ENCODE results near the gene DPY30.
"Not testable (repeated sequence)": the region's sequence is repeated elsewhere in the genome, so short reads cannot be mapped to it uniquely, and the experiment has no call there.

DPY30 gene

GRCh38 chr2:32018789-32019482 is 20.7 kb downstream of the DPY30 start:
- H3K27ac Mint-ChIP-seq, result not testable (repeated sequence)

GRCh38 chr2:32012872-32013271 is 26.7 kb downstream of the DPY30 start:
- H3K4me1 Mint-ChIP-seq, result peaks cover 23% of the 10 kb centered on the region
- H3K4me3 Mint-ChIP-seq, result no peak overlapping the region
- peak overlapping the region; percentile 13 for H3K27ac Mint-ChIP-seq

More at GRCh38 chr2:32018789-32019482, 20.7 kb downstream of the DPY30 start:
- not testable (repeated sequence) for H3K4me3 Mint-ChIP-seq, H3K4me1 Mint-ChIP-seq, H3K27me3 Mint-ChIP-seq, H3K9me3 Mint-ChIP-seq, H3K36me3 Mint-ChIP-seq

GRCh38 chr2:32011485-32011960 is 28.1 kb downstream of the DPY30 start:
- Mint-ChIP-seq H3K27me3 (no peaks in the 10 kb centered on the region), H3K36me3 (peaks cover 8% of the 10 kb centered on the region), H3K27ac (peak overlapping the region; percentile 89), H3K9me3 (no peaks in the 10 kb centered on the region), H3K4me1 (peaks cover 35% of the 10 kb centered on the region), H3K4me3 (peak overlapping the region; percentile 91)

More at GRCh38 chr2:32012872-32013271, 26.7 kb downstream of the DPY30 start:
- no peaks in the 10 kb centered on the region for H3K27me3 Mint-ChIP-seq
- H3K36me3 Mint-ChIP-seq, result peaks cover 5% of the 10 kb centered on the region
- H3K9me3 Mint-ChIP-seq, result no peaks in the 10 kb centered on the region

- Mint-ChIP-seq H3K4me3 (peak within 1 kb of the TSS; percentile 91), H3K9me3 (no peaks in the 10 kb centered on the region), H3K36me3 (peaks cover 4% of the 10 kb centered on the region), H3K27me3 (no peaks in the 10 kb centered on the region), H3K27ac (peak within 1 kb of the TSS; percentile 89), H3K4me1 (peaks cover 41% of the 10 kb centered on the region)
Measured at GRCh38 chr2:32010670-32011484, 28.7 kb downstream of the DPY30 start, which contains the start of gene MEMO1. Gene MEMO1 (minus strand): TSS chr2:32011008. CDS start chr2:32010247, 761 bp downstream.

GRCh38 chr2:32010280-32010669 is 29.3 kb downstream of the DPY30 start:
- not testable (repeated sequence) for H3K27me3 Mint-ChIP-seq, H3K36me3 Mint-ChIP-seq, H3K4me3 Mint-ChIP-seq, H3K9me3 Mint-ChIP-seq, H3K27ac Mint-ChIP-seq
- peaks cover 47% of the 10 kb centered on the region for H3K4me1 Mint-ChIP-seq

- H3K27ac Mint-ChIP-seq, result peak overlapping the region; percentile 84
- H3K27me3 Mint-ChIP-seq, result no peaks in the 10 kb centered on the region
- H3K4me3 Mint-ChIP-seq, result peak overlapping the region; percentile 90
- H3K9me3 Mint-ChIP-seq, result no peaks in the 10 kb centered on the region
- peaks cover 53% of the 10 kb centered on the region for H3K4me1 Mint-ChIP-seq
- H3K36me3 Mint-ChIP-seq, result peaks cover 4% of the 10 kb centered on the region
Measured at GRCh38 chr2:32009516-32010256, 29.9 kb downstream of the DPY30 start.

GRCh38 chr2:32008805-32009515 is 30.6 kb downstream of the DPY30 start:
- no peaks in the 10 kb centered on the region for H3K9me3 Mint-ChIP-seq
- peaks cover 4% of the 10 kb centered on the region for H3K36me3 Mint-ChIP-seq
- peak overlapping the region; percentile 84 for H3K27ac Mint-ChIP-seq
- H3K27me3 Mint-ChIP-seq, result no peaks in the 10 kb centered on the region
- H3K4me3 Mint-ChIP-seq, result peak overlapping the region; percentile 90
- H3K4me1 Mint-ChIP-seq, result peaks cover 60% of the 10 kb centered on the region

- peaks cover 4% of the 10 kb centered on the region for H3K36me3 Mint-ChIP-seq
- H3K4me3 Mint-ChIP-seq, result peak overlapping the region; percentile 19
- no peaks in the 10 kb centered on the region for H3K27me3 Mint-ChIP-seq
- peaks cover 71% of the 10 kb centered on the region for H3K4me1 Mint-ChIP-seq
- H3K27ac Mint-ChIP-seq, result no peak overlapping the region
- H3K9me3 Mint-ChIP-seq, result no peaks in the 10 kb centered on the region
Measured at GRCh38 chr2:32007121-32007391, 32.5 kb downstream of the DPY30 start.

- peaks cover 4% of the 10 kb centered on the region for H3K36me3 Mint-ChIP-seq
- H3K27me3 Mint-ChIP-seq, result no peaks in the 10 kb centered on the region
- H3K4me3 Mint-ChIP-seq, result peak overlapping the region; percentile 15
- no peaks in the 10 kb centered on the region for H3K9me3 Mint-ChIP-seq
- no peak overlapping the region for H3K27ac Mint-ChIP-seq
- H3K4me1 Mint-ChIP-seq, result peaks cover 69% of the 10 kb centered on the region
Measured at GRCh38 chr2:32005371-32005976, 34.1 kb downstream of the DPY30 start.

GRCh38 chr2:32003791-32004190 is 35.8 kb downstream of the DPY30 start:
- no peaks in the 10 kb centered on the region for H3K9me3 Mint-ChIP-seq
- no peak overlapping the region for H3K4me3 Mint-ChIP-seq
- no peaks in the 10 kb centered on the region for H3K27me3 Mint-ChIP-seq
- H3K36me3 Mint-ChIP-seq, result peaks cover 10% of the 10 kb centered on the region
- H3K4me1 Mint-ChIP-seq, result peaks cover 78% of the 10 kb centered on the region
- H3K27ac Mint-ChIP-seq, result no peak overlapping the region

GRCh38 chr2:32002406-32002805 is 37.2 kb downstream of the DPY30 start:
- Mint-ChIP-seq H3K27me3 (no peaks in the 10 kb centered on the region), H3K4me1 (peaks cover 78% of the 10 kb centered on the region)

GRCh38 chr2:31999438-31999837 is 40.2 kb downstream of the DPY30 start:
- no peaks in the 10 kb centered on the region for H3K27me3 Mint-ChIP-seq
- H3K27ac Mint-ChIP-seq, result no peak overlapping the region
- no peak overlapping the region for H3K4me3 Mint-ChIP-seq
- peaks cover 12% of the 10 kb centered on the region for H3K36me3 Mint-ChIP-seq
- H3K4me1 Mint-ChIP-seq, result peaks cover 71% of the 10 kb centered on the region
- no peaks in the 10 kb centered on the region for H3K9me3 Mint-ChIP-seq

More at GRCh38 chr2:32002406-32002805, 37.2 kb downstream of the DPY30 start:
- Mint-ChIP-seq H3K4me3 (no peak overlapping the region), H3K27ac (no peak overlapping the region), H3K9me3 (no peaks in the 10 kb centered on the region), H3K36me3 (peaks cover 13% of the 10 kb centered on the region)

GRCh38 chr2:31998731-31999383 is 40.7 kb downstream of the DPY30 start:
- Mint-ChIP-seq H3K4me3 (peak overlapping the region; percentile 4), H3K36me3 (peaks cover 12% of the 10 kb centered on the region), H3K27ac (peak overlapping the region; percentile 87), H3K4me1 (peaks cover 67% of the 10 kb centered on the region), H3K27me3 (no peaks in the 10 kb centered on the region), H3K9me3 (no peaks in the 10 kb centered on the region)

GRCh38 chr2:31997653-31998052 is 42.0 kb downstream of the DPY30 start:
- H3K9me3 Mint-ChIP-seq, result no peaks in the 10 kb centered on the region
- H3K4me1 Mint-ChIP-seq, result peaks cover 65% of the 10 kb centered on the region
- no peaks in the 10 kb centered on the region for H3K27me3 Mint-ChIP-seq
- peak overlapping the region; percentile 56 for H3K27ac Mint-ChIP-seq
- H3K36me3 Mint-ChIP-seq, result peaks cover 12% of the 10 kb centered on the region
- H3K4me3 Mint-ChIP-seq, result no peak overlapping the region

All from activated naive CD4-positive, alpha-beta T cell treated with anti-CD3 and anti-CD28 coated beads, Interleukin-2, amount 50 U/mL, for 24 hours (primary cell).